HG03520 (cell line): ENCODE data around the gene ADRA1B.

Experiments used
- ATAC-seq: cut with Tn5 transposase; IDR thresholded peaks from one replicate; pipeline ENCODE4 v1.9.1; 2021; ENCODE audit warnings: mild to moderate bottlenecking, moderate library complexity; ENCODE audit not compliant: unreplicated experiment

The ADRA1B gene

DNA sequence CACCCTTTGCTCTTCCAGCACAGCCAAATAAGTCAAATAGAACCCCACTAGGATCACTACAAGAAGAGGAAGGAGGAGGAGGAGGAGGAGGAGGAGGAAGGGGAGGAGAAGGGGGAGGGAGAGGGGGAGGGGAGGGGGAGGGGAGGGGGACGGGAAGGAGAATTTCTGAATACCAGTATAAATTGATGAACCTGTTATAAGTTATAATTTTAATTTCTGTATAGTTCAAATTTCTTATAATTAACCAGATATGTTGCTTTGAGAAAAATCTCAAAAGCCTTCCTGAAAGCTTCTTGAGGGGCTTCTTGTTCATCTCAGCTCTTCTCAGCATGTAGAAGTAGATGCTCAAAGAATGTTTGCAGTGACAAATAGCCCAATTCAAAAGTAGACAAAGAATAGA lies 15.0 kb upstream of the ADRA1B start:
- no peak for ATAC-seq

DNA sequence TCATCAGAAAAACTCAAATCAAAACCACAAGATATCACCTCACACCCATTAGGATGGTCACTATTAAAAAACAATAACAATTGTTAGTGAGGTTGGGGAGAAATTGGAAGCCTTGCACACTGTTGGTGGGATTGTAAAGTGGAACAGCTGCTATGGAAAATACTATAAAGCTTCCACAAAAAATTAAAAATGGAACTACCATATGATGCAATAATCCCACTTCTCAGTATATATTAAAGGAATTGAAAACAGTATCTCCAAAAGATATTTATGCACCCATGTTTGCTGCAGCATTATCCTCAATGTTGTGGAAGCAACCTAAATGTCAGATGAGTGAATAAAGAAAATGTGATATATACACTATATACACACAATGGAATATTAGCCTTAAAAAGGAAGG lies 14.5 kb upstream of the ADRA1B start:
- no peak for ATAC-seq

DNA sequence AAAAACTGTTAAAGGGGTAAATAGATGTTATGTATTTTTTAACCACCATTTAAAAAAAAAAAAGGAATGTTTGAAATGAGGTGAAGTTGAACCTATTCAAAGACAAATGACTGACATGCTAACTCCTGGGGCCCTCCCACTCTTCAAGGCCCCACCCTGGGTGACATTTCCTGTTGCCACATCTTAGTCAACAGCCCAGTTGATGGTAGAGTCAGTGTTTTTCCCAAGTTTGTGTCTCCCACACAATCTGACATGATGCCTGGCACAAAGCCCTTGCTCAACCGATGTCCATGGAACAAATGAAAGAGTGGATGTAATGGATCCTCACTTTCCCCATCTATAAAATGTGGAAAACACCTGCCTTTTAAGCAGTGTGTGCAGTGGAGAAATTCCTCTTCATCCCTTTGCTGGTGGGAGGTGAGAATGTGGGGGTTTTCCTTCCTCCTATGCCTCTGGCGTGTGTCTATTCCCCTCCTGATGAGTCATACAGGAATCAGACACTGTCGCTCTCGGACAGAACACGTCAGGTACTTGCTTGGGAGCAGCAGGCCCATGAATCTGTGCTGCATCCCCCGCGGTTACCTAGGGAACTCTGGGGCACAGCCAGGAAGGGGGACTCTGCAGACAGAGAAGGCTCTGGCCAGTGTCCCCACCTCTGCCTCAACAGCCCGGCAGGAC lies 13.7 kb upstream of the ADRA1B start:
- ATAC-seq, result no peak

DNA sequence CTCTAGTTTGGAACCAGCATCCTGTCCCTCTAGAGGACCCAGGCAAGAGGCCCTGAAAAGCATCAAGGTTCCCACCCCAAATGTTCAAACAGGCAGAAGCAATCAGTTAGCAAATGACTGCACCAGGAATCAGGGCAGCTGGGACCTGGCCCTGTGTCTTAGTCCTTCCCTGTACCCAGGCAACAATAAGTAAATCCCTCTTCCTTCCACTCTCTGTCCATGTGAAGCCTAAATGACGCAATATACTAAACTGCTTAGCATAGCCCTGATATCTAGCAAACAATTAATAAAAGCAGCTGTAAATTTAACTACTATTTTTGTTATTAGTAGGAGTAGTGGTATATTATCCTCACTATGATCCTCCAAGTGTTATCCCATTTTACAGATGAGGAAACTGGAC lies 13.2 kb upstream of the ADRA1B start:
- no peak for ATAC-seq

DNA sequence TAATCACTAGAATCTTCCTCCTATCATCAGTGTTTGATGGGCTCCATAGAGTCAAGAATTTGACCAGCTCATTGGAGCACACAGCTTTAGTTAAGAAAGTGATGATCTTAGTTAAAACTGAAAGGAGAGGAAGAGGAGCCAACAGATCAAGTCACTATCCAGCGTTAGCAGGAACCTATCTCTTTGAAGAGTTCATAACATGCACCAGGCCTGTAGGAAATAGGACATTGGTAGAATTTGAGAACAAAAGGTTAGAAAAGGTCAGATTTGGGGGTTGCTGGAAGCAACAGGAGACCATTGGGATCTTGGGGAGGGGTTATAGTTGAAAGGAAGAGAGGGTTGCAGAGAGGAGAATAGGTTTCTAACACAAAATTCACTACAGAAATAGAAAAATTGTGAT lies 11.4 kb upstream of the ADRA1B start:
- ATAC-seq, result no peak

DNA sequence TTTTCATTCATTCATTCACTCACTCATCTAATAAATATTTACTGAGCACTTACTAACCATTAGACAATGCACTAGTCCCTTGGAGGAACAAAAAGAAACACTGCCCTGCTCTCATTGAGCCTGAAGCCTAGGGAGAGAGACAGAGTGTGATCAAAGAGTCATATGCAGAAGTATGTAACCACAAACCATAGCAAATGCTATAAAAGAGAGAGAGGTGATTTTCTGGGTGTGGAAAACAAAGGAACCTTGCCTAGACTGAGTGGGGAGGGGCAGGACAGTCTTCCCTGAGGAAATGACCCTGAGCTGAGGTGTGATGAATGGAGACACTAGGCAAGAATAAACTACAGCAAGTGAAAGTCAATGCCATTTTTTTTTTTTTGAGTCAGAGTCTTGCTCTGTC lies 10.8 kb upstream of the ADRA1B start:
- no peak for ATAC-seq

DNA sequence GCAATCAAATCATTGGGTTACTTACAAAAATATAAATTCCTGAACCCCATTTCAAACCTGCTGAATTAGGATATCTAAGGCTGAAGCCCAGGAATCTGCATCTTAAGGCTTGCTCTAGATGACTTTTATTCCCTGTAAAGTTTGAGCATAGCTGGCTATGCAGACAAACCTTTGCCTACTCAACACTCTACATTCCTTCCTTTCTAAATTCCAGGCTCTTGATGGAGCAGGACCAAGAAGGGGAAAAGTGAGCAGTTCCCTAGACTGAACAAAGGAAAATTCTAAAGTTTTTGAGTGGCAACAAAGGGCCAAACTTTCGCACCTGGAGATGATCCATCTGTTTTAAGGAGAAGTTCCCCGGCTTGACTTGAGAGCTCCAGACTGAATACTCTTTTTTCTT lies 9.8 kb upstream of the ADRA1B start:
- no peak for ATAC-seq

DNA sequence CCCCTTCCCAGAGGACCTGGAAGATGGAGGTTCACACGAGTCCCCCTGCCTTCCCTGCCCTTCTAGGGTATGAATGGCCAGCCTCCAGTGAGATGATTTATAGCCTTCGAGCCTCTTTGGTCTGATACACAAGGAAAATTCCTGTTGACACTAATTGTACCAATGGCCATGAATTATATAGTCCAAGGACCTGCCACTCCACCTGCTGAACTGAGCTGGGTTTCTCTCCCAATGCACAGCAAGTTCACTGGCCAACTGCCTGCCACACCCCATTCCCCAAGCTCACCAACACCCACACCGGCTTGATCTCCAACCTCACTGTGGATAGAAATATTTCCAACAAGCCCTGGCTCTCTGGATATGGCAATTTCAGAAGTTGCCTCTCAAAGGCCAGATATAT lies 9.3 kb upstream of the ADRA1B start:
- ATAC-seq, result no peak

DNA sequence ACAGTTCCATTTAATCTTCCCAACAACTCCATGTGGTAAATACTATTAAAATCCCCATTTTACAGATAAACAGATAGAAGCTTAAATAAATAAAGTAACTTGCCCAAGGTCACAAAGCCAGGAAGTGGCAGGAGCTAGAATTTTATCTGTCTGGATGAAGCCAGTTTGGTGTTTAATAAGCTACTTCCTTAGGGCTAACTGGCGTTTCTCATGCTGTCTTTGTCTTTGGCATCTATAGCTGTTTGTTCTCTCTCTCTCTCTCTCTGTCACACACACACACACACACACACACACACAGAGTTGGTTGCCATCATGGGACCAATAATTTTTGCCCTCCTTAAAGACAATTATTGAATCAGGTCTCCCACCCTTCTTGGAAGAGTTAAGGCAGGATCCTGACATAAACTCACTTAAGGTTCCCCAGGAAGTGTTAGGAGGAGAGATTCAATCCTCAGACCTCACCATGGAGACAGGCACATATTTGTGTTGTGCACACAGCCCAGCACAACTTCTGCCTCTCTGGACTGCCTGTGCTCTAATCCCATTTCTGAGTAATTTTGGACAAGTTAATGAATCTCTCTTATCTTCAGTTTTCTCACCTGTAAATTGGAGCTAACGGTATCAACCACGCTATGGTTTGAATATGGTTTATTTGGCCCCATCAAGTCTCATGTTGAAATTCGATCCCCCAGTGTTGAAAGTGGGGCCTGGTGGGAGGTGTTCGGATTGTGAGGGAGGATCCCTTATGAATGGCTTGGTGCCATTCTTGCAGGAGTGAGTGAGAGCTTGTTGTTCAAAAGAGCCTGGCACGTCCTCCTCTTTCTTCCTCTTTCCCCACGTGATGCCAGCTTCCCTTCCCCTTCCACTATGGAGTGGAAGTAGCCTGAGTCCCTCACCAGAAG lies 8.3 kb upstream of the ADRA1B start:
- ATAC-seq, result no peak

DNA sequence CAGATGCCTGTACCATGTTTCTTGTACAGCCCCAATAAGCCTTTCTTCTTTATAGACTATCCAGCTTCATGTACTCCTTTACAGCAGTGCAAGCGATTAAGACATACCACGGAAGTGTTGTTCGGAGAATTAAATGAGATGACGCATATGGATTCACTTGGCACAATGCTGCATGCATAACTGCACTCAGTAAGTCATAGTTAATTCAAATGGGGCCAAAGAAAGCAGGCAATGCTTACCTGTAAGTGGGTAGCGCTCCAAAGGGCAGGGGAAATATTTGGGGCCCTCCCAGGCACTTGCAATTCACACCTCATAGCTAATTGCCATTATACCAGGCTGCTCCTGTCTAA lies 7.7 kb upstream of the ADRA1B start:
- no peak for ATAC-seq

DNA sequence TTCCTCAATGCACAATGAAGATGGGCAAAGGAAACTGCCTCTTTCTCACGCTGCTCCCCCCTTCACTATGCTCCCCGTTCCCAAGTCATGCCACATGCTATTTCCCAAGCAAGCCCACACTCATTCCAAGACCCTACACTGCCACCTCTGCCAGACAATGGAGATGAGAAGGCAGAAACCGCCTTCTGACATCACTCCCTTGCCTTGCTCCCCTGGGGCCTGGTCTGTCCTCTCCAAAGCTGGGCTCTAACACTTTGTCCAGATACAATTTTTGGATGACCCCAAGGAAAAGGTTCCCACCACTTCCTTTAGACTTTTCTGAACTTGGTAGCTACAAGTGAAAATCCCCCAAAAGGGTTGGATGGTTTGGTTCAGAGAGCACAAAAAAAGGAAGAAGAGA lies 7.2 kb upstream of the ADRA1B start:
- no peak for ATAC-seq

DNA sequence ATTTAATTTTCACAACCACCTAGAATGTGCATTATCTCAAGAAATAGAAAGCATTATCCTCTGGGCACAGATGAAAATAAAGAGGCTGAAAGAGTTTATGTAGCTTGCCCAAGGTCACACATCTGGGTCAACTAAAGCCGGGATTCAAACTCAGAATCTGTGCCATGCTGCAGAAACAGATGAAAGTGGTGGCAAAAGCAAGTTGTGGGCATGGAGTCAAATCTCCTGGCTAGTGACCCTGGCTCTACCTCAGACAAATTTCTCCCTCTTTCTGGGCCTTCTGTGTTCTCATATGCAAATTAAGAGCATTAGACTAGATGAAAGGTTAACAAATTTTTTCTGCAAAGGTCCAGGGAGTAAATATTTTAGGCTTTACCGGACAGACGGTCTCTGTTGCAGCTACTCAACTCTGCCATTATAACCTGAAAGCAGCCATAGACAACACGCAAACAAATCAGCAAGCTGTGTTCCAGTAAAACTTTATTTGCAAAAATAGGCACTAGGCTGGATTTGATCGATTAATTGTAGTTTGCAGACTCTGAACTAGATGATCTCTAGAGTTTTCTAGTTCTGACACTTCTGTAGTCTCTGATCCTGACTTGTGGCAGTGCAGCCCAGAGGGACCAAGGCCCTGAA lies 6.0 kb upstream of the ADRA1B start:
- ATAC-seq, result no peak

DNA sequence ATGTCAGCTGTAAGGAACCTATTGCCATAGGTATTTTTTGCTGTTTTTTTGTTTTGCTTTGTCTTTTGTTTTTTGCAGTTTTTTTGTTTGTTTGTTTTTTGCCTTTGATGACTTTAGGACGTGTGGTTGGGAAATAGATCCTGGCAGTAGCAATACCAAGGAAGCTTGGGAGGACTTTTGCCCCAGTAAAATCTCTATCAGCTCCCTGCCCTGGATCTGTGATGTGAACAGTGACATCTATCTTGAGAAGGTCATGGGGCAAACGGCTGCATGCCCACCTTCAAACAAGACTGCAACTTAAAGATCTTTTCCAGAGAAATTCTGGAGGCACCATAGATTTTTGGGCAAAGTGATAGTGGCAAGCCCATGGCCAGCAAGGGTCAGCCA lies 5.4 kb upstream of the ADRA1B start:
- ATAC-seq, result no peak

DNA sequence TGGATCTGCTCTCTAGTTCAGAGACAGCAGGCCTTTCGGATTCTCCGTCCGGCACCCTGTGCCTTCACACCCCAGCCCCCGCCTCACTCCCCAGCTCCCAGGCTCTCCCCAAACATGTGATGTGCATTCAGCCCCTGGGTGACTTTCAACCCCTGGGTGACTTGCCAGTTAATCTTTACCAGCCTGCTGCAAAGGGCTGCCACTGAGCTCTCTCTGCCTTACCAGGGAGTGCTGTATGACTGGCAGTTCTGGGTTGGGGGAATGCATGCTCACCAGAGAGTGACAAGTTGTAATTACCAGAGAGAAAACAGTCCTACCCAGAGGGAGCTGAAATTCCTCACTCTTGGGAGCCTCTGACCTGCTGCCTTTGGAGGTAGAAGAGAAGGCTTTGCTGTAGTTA lies 4.9 kb upstream of the ADRA1B start:
- no peak for ATAC-seq

DNA sequence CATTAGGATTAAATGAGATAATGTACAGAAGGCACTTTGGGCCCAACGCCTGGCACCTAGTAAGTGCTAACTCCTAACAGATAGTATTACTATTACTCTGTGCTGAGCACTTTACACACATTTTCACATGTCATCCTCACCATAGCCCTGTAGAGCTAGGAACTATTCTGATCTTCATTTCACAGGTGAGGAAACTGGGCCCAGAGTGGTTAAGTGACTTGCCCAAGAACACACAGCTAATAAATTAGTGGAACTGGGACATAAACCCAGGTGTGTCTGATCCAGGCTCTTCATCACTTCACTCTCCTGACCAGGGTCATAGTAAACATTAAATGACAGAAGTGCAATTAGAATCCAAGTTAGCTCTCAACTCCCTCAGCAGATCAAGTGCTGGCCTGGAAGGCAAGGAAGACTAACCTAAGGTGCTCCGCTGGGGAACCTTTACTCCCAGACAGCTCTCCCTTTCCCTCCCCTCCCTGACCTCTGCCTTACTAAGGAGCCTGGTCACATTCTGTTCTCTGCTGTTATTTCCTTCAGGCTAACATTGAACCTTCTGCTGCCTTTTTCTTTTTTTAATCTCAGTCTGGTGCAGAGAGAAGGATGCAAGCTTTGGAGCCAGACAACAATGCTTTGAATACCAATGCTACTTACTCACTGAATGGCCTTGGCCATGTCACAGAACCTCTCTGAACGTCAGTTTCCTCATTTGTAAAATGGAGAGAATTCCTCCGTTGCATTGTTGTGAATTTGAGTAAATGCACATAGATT lies 4.1 kb upstream of the ADRA1B start:
- ATAC-seq, result no peak

DNA sequence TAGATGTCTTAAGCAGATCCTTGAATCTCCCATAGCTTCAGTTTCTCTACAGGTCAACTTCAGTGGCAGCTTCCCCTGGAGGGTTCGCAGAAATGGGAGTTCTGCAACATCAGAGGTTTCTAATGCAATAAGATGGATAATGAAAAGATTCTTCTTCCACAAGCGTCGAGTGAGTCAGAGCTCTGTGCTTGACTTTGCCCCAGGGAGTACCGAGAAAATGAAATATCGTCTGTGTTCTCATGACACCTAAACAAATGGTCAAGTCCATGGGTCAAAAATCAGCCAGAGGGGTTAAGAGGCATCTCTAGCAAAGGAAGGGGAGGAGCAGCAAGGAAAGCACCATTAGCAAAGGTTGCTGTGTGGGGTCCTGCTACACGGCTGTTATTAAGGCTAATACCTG lies 3.2 kb upstream of the ADRA1B start:
- no peak for ATAC-seq

DNA sequence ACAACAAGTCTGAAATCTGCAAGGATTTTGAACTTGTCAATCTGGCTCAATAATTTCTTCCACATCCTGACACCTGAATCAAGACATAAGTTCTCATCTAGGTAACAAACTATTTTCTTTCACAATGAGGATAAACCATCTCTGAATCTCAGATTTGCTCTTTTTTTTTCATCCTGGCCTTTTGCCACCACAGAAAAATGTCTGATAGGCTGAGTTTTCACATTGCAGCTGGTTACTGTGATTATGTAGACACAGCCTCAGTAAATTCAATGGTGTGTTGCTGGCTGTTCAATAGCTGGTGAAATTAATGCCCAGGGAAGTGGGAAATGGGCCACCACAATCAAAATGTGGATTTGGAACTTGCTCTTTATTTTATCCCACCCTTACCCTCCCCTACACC lies 2.8 kb upstream of the ADRA1B start:
- no peak for ATAC-seq

DNA sequence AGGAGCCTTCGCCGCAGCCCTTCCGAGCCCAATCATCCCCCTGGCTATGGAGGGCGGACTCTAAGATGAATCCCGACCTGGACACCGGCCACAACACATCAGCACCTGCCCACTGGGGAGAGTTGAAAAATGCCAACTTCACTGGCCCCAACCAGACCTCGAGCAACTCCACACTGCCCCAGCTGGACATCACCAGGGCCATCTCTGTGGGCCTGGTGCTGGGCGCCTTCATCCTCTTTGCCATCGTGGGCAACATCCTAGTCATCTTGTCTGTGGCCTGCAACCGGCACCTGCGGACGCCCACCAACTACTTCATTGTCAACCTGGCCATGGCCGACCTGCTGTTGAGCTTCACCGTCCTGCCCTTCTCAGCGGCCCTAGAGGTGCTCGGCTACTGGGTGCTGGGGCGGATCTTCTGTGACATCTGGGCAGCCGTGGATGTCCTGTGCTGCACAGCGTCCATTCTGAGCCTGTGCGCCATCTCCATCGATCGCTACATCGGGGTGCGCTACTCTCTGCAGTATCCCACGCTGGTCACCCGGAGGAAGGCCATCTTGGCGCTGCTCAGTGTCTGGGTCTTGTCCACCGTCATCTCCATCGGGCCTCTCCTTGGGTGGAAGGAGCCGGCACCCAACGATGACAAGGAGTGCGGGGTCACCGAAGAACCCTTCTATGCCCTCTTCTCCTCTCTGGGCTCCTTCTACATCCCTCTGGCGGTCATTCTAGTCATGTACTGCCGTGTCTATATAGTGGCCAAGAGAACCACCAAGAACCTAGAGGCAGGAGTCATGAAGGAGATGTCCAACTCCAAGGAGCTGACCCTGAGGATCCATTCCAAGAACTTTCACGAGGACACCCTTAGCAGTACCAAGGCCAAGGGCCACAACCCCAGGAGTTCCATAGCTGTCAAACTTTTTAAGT lies 819 bp downstream of the ADRA1B start:
- no peak for ATAC-seq

DNA sequence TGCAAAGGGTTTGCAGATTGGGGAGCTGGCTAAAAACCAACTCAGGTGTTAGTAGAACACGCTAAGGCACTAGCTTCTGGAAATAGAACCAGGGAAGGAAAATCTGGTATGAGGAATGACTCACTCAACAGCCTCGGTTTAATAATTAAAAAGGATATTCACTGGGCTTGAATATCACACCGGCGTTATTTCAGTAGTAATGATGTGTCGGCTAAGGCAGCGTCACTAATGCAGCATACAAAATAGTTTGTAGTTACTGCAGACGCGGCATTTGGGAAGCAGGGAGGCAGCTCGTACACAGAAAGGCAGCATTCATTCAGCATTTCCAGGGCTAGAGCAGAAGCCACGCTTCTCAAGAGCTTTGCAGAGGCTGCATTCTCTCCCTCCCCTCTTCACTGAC lies 1.7 kb downstream of the ADRA1B start:
- ATAC-seq, result no peak

DNA sequence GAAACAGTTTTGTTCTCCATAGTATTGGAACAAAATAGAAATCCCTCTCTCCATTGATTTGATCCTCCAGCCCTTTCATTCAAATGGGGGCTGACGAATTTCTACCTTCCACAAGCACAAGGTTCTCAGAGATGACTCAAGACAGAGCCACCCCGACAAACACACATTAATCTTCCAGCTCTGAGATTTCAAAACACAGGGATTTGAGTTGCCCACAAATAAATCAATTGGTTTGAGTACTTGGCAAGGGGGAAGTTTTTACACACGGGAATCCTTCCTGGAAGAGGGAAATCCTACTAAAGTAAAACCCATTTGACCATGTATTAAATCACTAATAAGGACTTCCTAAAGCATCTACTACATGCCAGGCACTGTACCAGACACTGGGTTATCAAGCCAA lies 5.4 kb downstream of the ADRA1B start:
- no peak for ATAC-seq
